Kidney glomerular epithelial cell (primary cell): ENCODE measurements around the gene CBX3.
"Not testable (repeated sequence)": the region's sequence is repeated elsewhere in the genome, so short reads cannot be mapped to it uniquely, and the experiment has no call there.

Experiments used
- DNase-seq: peaks from one replicate; lab custom pipeline; 2025; lab: John Stamatoyannopoulos, UW

Gene CBX3

DNA sequence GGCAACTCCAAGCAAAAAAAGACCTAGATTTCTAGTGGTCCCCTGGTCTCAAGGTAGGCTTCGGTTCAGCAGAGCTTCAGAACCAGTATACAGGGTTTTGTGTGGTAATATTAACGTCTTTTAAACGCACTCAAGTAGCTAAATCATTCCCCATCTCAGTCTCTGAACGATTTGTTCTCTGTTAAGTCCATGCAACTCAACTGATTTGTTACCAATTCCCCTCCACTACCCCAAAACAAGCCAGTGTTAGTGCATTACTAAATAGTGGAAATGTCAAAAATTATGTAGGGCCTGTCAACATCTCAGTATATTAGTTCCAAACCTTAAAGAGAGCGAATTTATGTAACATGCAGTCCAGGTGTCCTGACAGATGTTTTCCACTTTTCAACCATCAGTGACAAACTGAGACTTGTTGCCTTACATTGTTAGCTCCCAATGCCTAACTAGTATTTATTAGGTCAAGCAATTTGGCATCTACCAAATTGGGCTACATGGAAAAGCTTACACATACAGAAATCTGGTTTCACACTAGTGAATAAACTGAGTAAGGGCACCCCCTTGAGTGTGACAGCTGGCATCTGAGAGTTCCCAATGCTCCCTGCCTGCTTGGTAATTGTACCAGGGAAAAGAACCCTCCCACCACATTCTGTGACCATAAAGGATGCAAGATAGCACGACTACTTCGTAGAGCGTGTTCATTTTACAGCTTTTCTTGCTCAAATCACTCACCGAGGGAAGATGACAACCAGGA lies 13.2 kb upstream of the CBX3 start:
- DNase-seq = no peak

DNA sequence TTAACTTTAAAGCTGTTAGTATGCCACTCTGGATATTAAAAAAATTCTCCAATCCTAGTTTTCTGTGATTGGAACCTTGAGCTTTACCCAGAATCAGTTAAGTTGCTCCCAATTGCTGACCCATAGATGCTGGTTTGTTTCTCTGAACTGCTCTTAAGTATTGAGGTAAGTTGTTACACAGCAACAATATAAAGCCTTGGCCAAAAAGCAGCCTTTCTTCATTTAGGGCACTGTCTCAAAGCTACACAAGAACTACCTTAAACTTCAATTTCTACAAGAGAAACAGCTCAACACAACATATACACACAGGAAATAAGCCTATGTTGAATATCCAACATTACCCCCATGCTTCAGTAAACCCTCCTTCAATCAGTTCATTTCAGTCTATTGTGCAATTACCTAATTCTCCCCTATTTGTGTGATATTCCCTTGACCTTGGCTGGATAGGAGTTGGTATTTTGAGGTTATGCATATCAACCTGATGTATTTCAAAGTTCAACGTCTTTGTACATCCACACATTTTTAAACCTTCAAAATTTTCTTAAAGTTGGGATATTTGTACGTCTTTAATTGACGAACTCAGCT lies 12.5 kb upstream of the CBX3 start:
- no peak for DNase-seq

DNA sequence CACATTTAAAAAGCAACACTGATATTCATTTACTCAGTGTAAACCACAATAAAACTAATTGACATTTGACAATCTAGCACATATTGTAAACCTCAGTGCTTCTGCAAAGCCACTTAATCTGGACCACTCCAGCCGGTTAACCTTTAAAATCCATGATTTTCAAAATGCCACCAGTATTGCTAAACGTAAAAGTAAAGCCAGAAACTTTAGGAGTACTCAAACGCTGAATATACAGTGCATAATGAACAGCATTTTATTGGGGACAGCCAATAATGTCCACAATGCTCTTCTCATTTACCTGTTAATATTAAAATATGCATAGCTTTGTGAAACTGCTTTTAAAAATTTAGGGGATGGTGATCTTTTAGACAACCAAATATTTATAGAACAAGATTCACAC lies 11.8 kb upstream of the CBX3 start:
- DNase-seq = no peak

DNA sequence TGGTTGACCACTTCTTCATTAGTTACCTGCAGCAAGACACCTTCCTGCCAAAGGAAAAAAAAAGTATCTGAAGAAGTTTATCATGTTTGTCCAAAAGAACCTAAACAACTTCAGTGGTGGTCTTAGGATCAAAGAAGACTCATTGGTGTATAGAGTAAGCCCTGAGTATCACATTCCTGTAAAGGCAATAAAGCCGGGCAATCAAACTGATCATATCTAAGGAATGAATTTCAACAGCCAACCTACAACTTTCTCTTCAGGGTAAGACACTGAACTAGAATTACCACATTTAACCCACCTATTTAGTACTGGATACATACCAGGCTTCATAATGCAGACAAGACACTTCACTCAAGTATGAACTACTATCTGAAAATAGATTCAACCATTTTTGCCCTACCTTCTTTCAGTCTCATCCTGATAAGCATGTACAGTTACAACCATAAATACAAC lies 11.1 kb upstream of the CBX3 start:
- DNase-seq = no peak

DNA sequence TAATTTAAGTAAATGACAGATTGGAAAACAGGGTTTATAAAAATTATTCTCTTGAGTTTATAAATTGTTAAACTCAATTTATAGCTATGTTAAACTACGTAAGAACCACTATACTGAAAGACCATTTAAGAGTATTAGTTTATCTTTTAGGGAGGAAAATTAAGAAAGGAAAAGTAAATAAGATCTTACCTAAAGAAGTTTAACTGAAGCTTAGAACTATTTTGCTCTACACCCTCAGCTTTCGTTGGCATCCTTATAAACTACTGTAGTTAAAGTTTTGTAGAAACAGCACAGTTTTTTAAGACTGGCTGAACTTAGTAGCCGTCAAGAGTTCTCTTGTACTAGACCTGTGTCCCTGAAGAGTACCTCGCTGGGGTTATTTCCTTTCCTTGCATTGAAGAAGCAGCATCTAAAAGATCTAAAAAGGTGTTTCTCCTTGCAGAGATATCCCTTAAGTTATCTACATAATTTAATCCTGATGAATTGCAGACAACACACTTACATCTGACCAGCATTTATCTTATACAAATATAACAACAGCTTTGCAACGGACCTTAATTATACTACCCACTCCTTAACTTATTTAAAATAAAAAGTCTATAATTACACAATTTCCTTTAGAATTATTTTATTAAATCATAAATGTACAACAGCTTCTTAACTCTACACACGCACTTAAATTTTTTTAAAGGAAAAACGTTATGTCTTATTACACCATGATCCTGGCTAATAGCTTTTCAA lies 10.1 kb upstream of the CBX3 start:
- DNase-seq = no peak

DNA sequence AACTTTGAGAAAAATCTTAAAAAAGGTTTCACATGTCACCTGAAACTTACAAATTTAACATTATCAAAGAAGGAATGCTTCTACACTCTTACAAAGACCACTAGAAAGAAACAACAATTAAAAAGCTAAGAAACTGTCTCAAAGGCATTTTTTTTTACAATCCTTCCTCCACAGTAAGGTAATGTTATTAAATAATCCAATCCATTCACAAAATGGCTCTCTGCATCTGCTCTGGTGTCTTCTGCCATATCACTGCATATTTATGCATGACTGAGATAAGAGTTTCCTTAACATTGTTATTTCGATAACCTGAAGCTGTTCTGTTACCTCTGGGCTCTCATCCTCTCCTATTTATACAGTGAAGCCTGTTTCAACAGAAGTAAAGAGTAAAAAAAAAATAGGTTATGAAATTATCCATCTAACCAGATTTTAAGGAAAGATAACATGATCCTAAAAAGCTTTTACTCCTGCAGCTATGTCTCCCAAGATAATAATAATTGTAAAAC lies 9.5 kb upstream of the CBX3 start:
- no peak for DNase-seq

DNA sequence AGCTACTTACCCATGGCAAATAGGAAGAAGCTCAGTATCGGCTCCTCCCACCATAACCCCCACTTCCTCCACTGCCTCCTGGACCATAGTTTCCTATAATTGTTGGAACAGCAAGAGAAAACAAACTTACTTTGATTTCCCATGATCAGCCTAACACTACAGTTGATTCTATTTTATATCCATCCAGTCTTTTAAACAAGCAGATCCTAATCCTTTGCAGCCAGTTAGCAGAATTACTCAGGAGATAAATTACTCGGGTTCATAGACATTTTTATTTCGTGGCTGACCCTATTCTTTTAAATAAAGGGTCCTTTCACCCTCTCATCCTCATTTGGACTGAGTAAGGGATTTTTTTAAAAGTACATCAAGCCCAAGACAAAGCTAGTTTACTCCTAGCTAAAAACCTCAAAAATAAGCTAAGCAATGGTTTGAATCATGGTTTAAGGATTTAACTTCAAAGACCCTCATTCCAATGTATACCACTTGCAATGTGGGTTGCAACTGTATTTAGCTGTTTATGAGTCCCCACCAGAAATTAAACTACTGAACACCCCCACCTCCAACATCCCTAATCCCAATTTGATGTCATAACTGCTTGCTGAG lies 9.0 kb upstream of the CBX3 start:
- no peak for DNase-seq

DNA sequence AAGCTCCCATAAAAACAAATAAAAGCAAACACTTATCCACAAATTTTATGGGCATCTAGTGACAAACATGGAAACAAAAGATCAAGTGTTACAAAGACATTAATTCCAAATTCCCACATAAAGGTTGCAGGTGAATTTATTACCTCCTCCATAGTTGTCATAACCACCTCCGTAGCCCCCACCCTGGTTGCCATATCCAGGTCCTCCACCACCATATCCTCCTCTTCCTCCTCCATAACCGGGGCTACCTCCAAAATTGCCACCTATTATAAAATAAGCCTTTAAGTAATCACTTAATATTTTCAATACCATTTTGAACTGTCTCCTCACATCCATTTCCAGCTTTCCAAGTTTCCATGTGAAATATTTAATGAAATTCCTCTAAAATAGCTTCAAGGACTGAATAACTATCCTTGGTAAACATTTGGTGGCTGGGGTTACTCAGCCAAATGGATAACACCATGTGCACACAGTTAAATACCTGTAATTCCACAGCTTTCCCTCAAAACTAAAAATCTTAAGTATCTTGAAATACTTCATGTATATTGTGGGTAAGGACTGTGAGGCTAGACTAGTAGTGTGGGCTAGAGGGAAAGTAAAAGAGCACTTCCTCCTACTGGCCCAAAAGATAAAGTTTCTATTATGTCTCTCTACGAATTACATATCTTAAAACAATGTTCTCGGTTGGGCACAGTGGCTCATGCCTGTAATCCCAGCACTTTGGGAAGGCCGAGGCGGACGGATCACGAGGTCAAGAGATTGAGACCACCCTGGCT lies 7.9 kb upstream of the CBX3 start:
- DNase-seq = no peak

DNA sequence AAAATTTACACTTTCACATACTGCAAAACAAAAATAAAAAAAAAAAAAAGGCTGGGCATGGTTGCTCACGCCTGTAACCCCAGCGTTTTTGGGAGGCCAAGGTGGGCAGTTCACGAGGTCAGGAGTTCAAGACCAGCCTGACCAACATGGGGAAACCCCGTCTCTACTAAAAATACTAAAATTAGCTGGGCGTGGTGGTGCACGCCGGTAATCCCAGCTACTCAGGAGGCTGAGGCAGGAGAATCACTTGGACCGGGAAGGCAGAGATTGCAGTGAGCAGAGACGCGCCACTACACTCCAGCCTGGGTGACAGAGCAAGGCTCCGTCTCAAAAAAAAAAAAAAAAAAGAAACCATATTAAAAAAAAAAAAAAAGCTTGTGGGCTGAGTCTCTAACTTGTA lies 6.8 kb upstream of the CBX3 start:
- DNase-seq = not testable (repeated sequence)

DNA sequence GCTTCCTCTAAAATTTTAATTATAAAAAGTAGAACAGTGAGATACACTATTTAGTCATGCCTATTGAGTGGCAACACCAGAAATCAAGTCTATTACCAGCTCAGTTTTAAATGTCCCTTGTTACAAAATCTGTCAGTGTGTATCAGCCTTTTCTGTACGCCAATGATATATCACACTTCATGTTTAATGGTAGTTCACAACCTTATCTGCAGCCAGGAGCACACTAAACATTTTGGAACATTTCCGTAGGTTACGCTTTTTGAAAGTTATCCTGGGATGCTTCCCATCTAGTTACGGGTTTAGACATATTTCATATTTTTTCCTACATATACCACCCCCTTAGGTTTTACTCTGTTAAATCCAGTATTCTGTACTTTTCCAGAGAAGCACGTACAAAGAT lies 6.4 kb upstream of the CBX3 start:
- no peak for DNase-seq

DNA sequence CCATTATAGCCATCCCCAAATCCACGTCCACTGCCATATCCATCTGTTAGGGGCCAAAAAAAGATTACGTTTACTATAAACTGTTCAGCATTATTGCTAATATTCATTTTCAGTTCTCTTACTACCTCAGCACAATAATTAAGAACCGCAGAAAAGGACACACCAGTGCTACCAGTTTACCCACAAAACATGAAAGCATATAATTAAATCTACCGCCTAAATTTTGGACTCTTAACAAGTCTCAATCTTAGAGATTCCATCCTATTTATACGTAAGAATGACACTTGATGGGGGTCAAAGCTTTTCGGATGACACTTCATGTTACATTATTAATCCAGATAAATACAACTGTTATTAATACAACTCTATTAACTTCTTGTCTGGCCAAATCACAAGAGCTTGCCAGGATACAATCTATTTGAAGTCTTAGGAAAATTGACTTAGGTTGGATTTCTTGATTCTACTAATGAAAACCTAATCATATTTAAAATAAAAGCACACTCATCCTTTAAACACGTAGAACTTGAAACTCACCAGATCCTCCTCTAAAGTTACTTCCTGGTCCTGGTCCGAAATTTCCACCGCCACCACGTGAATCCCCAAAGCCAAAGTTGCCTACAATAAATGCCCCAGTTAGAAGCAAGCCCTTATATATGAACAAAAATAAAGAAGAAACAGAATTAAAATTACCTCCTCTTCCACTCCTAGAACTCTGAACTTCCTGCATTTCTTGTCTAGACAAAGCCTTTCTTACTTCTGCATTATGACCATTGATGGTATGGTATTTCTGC lies 5.5 kb upstream of the CBX3 start:
- DNase-seq = no peak

DNA sequence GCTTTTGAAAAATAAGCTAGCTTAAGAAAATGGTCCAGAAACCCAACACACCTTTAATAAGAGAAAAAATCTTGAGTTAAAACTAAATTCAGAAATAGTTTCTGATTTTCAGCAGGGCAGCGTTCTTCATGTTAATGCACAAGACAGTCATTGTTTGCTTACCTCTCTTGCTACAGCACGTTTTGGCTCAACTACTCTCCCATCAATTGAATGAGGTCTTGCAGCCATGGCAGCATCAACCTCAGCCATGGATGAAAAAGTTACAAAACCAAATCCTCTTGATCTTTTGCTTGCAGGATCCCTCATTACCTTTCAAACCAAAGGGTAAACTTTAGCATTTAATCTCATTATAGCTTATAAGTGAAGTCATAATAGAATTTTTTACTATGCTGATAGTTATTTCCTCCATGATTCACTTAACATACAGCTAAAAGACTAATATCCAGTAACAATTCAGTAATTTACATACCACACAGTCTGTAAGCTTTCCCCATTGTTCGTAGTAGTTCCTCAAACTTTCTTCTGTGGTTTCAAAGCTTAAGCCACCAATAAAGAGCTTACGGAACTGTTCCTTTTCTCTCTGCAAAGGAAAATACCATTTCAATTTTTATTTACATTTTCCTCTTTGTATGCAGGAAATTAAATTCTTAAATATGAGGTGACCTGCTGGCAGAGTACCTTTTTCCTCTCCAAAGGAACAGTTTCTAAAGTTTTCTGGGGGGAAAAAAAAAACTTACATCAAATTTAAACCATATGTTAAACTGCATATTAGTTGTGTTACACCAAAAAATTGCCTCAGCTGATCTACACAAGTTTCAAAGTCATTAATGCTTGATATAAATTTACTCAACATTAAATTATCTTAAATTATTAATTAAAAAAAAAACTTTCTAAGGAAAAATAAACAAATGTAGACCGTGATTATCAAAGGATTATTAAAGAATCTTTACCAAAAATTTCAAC lies 4.1 kb upstream of the CBX3 start:
- no peak for DNase-seq

DNA sequence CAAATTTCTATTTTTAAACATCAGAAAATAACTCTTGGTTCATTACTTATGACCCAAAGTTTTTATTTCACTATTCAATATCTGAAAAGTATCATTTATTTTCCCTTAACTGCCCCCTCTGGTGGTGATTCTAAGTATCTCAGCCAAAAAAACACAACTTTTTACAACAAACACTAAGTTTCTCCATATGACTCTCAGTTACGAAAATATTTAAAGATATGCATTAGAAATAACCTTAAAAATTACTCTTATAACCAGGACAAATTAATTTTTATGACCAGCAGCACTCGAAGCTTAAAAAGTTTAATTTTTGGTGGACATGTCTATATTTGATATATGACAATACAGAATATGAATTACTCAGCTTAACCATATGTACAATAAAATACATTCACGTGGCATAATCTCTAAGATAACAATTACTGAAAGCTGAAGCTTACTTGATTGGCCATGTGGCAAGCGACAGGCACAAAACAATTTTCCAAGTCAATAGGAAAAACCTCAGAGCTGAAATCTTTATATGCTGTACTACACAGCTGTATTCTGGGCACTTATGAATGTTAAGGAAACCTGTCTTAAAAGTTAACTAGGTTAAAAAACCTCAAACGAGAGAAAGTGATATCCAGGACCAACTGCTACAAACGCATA lies 3.3 kb upstream of the CBX3 start:
- DNase-seq = peak; percentile 53

DNA sequence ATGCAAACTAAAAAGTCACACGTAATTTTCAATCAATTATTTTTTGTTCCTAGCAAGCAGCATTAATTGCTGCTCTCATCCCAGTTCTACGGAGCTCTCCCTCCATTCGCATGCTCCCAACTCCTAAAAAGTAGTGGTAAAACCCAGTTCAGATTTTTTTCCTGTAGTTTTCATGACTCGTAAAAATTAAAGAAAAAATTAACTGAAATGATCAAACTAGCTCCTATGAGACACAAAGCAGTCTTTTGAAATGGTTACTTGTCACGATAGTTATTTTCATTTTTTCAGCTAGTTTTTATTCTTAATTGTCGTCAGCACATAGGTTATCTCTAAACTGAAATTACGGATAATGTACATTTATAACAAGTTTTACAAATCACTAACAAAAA lies 2.8 kb upstream of the CBX3 start:
- DNase-seq = no peak

DNA sequence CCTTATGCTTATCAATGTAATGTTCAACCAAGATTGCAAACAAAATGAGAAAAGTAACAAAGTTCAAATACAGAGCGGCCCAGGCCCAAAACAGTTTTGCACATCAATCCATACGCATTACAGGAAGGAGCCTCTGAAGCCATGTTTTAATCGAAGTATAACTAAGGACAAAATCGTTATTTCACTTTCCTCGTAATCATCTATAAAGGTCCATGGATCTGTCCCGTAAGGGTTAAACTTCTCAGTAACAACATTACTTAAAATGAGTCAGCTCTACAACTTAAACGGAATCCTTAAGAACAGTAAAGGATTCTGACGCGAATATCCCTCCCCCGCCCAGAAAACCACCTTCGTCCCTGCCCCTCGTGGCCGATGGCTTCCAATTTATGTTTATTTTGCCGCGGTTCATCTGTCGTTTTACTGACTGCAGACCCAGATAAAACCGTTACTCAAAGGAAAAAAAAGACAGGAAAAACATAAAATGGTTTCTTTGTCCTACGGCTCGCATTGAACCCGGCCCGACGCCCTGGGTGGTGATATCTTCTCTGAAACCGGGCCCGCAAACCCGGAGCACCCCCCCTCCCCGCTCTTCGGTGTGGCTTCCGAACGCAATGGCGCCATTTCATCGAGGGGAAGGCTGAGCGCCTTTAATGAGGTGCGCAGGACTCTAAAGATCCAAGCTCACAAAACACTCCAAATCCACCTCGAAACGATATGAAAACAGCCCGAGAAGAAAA lies 2.1 kb upstream of the CBX3 start:
- DNase-seq = no peak

DNA sequence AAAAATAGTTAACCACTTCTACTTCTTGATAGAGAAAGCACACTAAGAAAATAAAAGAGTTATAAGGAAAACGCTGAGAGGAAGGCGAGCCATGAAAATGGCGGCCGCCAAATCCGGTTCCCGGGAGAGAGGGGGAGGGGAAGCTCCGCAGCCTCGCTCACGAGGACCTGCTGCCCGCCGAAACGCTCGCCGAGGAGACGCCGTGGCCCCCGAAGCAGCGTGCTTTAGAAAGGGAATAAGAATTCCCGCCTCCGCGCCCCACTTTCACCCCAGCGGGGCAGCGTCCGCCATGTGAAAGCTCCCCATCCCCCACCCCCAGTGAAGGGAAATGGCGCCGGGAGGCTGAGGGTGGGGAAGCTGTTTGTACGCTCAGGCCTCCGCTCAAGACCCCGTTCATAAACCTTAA lies 1.5 kb upstream of the CBX3 start:
- peak; percentile 35 for DNase-seq

DNA sequence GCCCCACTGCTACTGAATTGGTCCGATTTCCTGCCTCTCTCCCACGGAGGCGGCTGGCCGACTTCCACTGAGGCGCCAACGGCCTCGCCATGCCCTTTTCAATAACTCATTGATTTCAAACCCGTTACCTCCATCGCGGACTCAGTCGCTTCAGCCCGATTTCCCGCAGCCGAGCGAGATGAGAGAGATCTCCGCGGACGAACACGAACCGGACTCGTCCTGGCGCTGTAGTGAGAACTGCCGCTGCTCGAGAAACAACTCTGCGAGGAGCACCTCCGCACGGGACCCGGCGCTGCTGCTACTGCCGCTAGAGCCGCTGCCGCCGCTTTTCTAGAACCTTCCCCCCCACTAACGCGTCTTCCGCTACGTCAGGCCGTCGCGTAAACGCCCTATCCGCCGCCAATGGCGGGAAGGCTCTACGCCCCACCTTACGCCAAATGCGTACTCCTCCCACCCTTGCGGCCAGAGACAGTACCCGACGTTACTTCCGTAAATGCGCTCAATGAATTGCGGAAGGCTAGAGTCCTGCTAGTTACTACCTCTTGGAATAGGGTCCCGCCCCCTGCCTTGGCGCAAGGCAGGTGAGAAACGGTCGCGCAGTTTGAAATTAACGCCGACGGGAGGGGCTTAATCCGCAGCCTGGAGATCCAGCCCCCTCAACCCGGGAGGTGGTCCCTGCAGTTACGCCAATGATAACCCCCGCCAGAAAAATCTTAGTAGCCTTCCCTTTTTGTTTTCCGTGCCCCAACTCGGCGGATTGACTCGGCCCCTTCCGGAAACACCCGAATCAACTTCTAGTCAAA lies 900 bp upstream of the CBX3 start, which contains the start of gene HNRNPA2B1:
HNRNPA2B1 (minus strand) TSS at position 303 of the 803 bp plus-strand sequence; CDS start at position 134, 169 bp downstream.
- peak; percentile 97 for DNase-seq
